B cell (primary cell): ENCODE data around the gene CRACR2A. TPM values are rescaled to one million over a fixed set of nuclear protein-coding genes. Genes with fewer than 3 reads are reported as not detected.

Experiments
- ATAC-seq: fragments of 200-7000 bp; cut with Tn5 transposase; one replicate; pipeline ENCODE4 v1.10.0; 2021; ENCODE audit warnings: low read depth, mild to moderate bottlenecking, moderate number of reproducible peaks, moderate library complexity
- CTCF ChIA-PET: fragments of 350-600 bp; sonication (Branson Sonifier 250); formaldehyde crosslinking; loops from one replicate; lab custom pipeline; 2021; ENCODE audit warnings: antibody characterized with exemption, inconsistent platforms; lab: Charles Lee
- POLR2A ChIA-PET: fragments of 350-600 bp; sonication (Branson Sonifier 250); formaldehyde crosslinking; loops from one replicate; lab custom pipeline; 2021; ENCODE audit warnings: antibody characterized with exemption; lab: Charles Lee
- DNase-seq: peaks from one replicate; pipeline ENCODE4 v3.0.0; 2013
- H2AFZ ChIP-seq: 2 replicates; pipeline ENCODE4 v1.6.1; 2012; ENCODE audit warnings: mild to moderate bottlenecking, low read depth, low read length; ENCODE audit not compliant: insufficient read depth, poor library complexity, severe bottlenecking
- H3K27ac ChIP-seq, 2 donors: 1 replicate in 1 of 2; 2 replicates in 1 of 2; pipeline ENCODE4 v1.5.1; 2012 to 2013; ENCODE audit warnings: low read length in 2 of 2, mild to moderate bottlenecking in 2 of 2, moderate library complexity in 1 of 2
- H3K27me3 ChIP-seq, 4 experiments: fragments of 200-600 bp in 1 of 4; sonication (generic) in 1 of 4; replicated peaks in 1 of 4; 1 replicate in 2 of 4; 2 replicates in 2 of 4; pipeline versions ENCODE4 v1.6.1 to v1.7.0; 2013 to 2016; ENCODE audit warnings: low read length in 3 of 4, mild to moderate bottlenecking in 2 of 4, mixed read lengths in 1 of 4, moderate library complexity in 1 of 4; ENCODE audit not compliant: insufficient read depth in 4 of 4, control insufficient read depth in 3 of 4; ENCODE audit errors: control extremely low read depth in 1 of 4
- H3K36me3 ChIP-seq, 2 experiments: replicated peaks in 1 of 2; 1 replicate in 1 of 2; 2 replicates in 1 of 2; pipeline versions ENCODE4 v1.6.1 to v1.7.1; 2013; ENCODE audit warnings: low read length in 1 of 2; ENCODE audit not compliant: insufficient read depth in 2 of 2, control insufficient read depth in 1 of 2; ENCODE audit errors: control extremely low read depth in 1 of 2, extremely low read depth in 1 of 2
- H3K4me1 ChIP-seq, 2 donors: fragments of 200-600 bp in 1 of 2; sonication (generic) in 1 of 2; 1 replicate in 1 of 2; 2 replicates in 1 of 2; pipeline versions ENCODE4 v1.5.1 to v1.6.1; 2013 to 2017; ENCODE audit warnings: low read length in 2 of 2; ENCODE audit not compliant: control insufficient read depth in 2 of 2, insufficient read depth in 2 of 2
- H3K4me2 ChIP-seq: replicated peaks from 2 replicates; pipeline ENCODE3; 2012; ENCODE audit warnings: mild to moderate bottlenecking, low read depth, low read length; ENCODE audit not compliant: poor library complexity, severe bottlenecking
- H3K4me3 ChIP-seq, 5 experiments: fragments of 200-600 bp in 1 of 5; sonication (generic) in 1 of 5; 1 replicate in 3 of 5; 2 replicates in 2 of 5; pipeline versions ENCODE4 v1.5.1 to v1.7.0; 2011 to 2016; ENCODE audit warnings: low read length in 4 of 5, mild to moderate bottlenecking in 4 of 5, low read depth in 2 of 5, control low read depth in 1 of 5, moderate library complexity in 1 of 5; ENCODE audit not compliant: insufficient read depth in 1 of 5; ENCODE audit errors: control extremely low read depth in 1 of 5, extremely low read depth in 1 of 5
- H3K79me2 ChIP-seq: fragments of 200-600 bp; sonication (generic); one replicate; pipeline ENCODE4 v1.6.0; 2016; ENCODE audit warnings: low read length; ENCODE audit not compliant: control insufficient read depth, insufficient read depth
- H3K9ac ChIP-seq: fragments of 200-600 bp; sonication (generic); 2 replicates; pipeline ENCODE4 v1.6.1; 2017; ENCODE audit warnings: mild to moderate bottlenecking, low read length, moderate library complexity
- H3K9me3 ChIP-seq, 3 donors: one replicate each; pipeline versions ENCODE4 v1.6.1 to v1.7.1; 2013; ENCODE audit warnings: low read length in 2 of 3; ENCODE audit not compliant: control insufficient read depth in 2 of 3, insufficient read depth in 1 of 3; ENCODE audit errors: control extremely low read depth in 1 of 3
- H4K20me1 ChIP-seq: 2 replicates; pipeline ENCODE4 v1.6.0; 2012; ENCODE audit warnings: mild to moderate bottlenecking, low read length; ENCODE audit not compliant: insufficient read depth, control insufficient read depth, poor library complexity, severe bottlenecking
- H3K27ac Mint-ChIP-seq: one replicate; pipeline ENCODE4 v1.8.0; 2021; ENCODE audit warnings: mixed read lengths
- H3K27me3 Mint-ChIP-seq: one replicate; pipeline ENCODE4 v1.8.0; 2021; ENCODE audit warnings: mixed read lengths
- H3K4me1 Mint-ChIP-seq: one replicate; pipeline ENCODE4 v1.8.0; 2021; ENCODE audit warnings: mixed read lengths
- H3K4me3 Mint-ChIP-seq: one replicate; pipeline ENCODE4 v1.8.0; 2021; ENCODE audit warnings: mixed read lengths
- H3K9me3 Mint-ChIP-seq: one replicate; pipeline ENCODE4 v1.8.0; 2022; ENCODE audit warnings: mixed read lengths; ENCODE audit not compliant: insufficient read depth
- EZH2 ChIP-seq: IDR thresholded peaks from 2 replicates; pipeline ENCODE4 v1.6.1; 2012; ENCODE audit warnings: borderline replicate concordance, low read depth, mild to moderate bottlenecking, moderate library complexity, low read length; ENCODE audit not compliant: insufficient read depth, poor library complexity, severe bottlenecking
- WGBS: methylation state at CpG from one replicate; pipeline ENCODE4 v1.1.5; 2013; ENCODE audit warnings: missing lambda C conversion rate; ENCODE audit not compliant: insufficient coverage; 5-methylcytosine and 5-hydroxymethylcytosine counted together
- intact Hi-C: fragments of 100-400 bp; cut with micrococcal nuclease; formaldehyde crosslinking; loops from one replicate; pipeline ENCODE4 v1.10.0; 2022
- polyA plus RNA-seq: library from polyadenylated mRNA; depleted of rRNA; stranded (reverse); fragments of >200 nt; gene quantifications from 2 replicates; pipeline ENCODE4 v1.2.3, GENCODE V29; 2012
- total RNA-seq, 2 donors: library from RNA; stranded (reverse); fragments of 120-200 nt in 1 of 2; gene quantifications; 1 replicate in 1 of 2; 2 replicates in 1 of 2; pipeline versions ENCODE4 v1.2.3 to v1.2.4, GENCODE V29; 2013 to 2022
- TF ChIP-seq, protein P1 (sequence below): fragments of 200-600 bp; IDR thresholded peaks from one replicate; pipeline ENCODE4 v1.8.0; 2022; ENCODE audit warnings: antibody characterized with exemption, mild to moderate bottlenecking

CRACR2A gene
- total and polyA plus RNA-seq, 2 donors (not counting 1 experiment from before 2014, with no cell fraction given), result 15.2 to 26.1 TPM

DNA sequence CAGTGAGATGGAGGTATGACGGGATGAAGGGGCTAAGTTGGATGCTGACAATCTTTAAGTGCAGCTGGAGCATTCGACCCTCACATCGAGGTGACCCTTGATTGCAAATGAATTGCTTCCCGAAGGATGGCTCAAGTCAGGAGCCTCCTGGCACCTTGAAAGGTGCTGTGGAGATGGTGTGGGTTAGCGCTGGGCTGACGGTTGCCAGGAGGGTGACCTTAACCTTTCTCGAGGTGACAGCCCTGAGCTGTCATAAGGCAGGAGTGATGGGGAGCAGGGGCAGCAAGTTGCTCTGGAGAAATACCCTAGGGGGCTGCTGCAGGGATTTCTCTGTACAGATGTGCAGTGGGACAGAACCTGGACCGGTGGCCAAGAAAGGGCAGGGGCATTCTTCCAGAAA, 122.8 kb downstream of the CRACR2A start:
- TF ChIP-seq EZH2, result no peak
- TF ChIP-seq, protein P1, sequence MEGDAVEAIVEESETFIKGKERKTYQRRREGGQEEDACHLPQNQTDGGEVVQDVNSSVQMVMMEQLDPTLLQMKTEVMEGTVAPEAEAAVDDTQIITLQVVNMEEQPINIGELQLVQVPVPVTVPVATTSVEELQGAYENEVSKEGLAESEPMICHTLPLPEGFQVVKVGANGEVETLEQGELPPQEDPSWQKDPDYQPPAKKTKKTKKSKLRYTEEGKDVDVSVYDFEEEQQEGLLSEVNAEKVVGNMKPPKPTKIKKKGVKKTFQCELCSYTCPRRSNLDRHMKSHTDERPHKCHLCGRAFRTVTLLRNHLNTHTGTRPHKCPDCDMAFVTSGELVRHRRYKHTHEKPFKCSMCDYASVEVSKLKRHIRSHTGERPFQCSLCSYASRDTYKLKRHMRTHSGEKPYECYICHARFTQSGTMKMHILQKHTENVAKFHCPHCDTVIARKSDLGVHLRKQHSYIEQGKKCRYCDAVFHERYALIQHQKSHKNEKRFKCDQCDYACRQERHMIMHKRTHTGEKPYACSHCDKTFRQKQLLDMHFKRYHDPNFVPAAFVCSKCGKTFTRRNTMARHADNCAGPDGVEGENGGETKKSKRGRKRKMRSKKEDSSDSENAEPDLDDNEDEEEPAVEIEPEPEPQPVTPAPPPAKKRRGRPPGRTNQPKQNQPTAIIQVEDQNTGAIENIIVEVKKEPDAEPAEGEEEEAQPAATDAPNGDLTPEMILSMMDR, result no peak
- DNase-seq (no peak), ATAC-seq (no peak)
- 97% methylated on average over 8 of the region's 8 CpGs for WGBS
- CTCF ChIA-PET, result no interaction called here
- Histone ChIP-seq H3K36me3 (peaks cover 3 to 33% of the 10 kb centered on the region in 2 experiments), H2AFZ (no peak overlapping the region), H3K4me1 (no peaks in the 10 kb centered on the region), H3K4me2 (no peak overlapping the region), H3K9ac (no peak overlapping the region), H3K79me2 (no peaks in the 10 kb centered on the region), H3K4me3 (no peak overlapping the region), H3K27me3 (no peaks in the 10 kb centered on the region), H3K27ac (no peak overlapping the region), H4K20me1 (no peaks in the 10 kb centered on the region), H3K9me3 (no peaks in the 10 kb centered on the region)
- Mint-ChIP-seq H3K27me3 (no peaks in the 10 kb centered on the region), H3K4me3 (no peak overlapping the region), H3K9me3 (no peaks in the 10 kb centered on the region), H3K4me1 (no peaks in the 10 kb centered on the region), H3K27ac (no peak overlapping the region)
- intact Hi-C loops, result no loop called here
- POLR2A ChIA-PET, result no interaction called here

DNA sequence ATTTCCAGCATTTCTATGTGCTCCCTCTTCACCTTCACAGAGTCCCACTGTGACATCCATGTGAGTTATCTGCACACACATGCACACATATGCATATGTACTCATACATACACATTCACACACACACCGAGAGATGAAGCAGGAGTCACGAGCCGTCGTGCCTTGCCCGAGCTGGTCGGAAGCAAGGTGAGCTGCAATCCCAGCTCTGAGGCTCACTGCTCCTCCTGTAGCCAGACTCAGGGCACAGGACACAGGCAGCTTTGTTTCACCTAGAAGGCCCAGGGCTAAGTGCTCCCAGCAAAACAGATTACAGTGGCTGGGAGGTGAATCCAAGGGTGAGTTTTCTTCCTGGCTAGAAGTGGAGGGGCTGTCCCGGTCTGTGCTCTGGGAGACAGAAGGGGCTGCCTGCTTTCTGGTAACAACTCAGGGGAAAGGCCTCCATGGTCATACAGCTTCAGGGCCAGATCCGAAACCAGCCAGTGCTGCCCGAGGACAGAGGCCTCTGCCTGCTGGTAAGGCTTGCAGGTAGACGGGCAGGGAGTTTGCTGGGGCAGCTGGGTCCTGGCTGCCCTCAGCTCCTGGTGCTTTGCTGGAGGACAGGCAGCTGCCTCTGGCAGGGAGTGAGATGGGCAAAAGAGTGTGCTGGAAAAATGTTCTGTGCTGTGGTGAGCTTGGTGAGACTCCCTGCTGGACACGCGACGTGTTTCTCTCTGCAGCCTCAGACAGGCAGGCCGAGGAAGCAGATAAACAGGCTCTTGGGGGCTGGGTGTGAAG, 123.7 kb downstream of the CRACR2A start:
- H3K27ac ChIP-seq, result no peak overlapping the region
- H3K4me3 Mint-ChIP-seq, result no peak overlapping the region
- no peak overlapping the region for H2AFZ ChIP-seq
- H3K4me2 ChIP-seq, result no peak overlapping the region
- no peak overlapping the region for H3K9ac ChIP-seq
- no peaks in the 10 kb centered on the region for H3K9me3 ChIP-seq
- no peaks in the 10 kb centered on the region for H3K27me3 ChIP-seq
- no peaks in the 10 kb centered on the region for H4K20me1 ChIP-seq
- POLR2A ChIA-PET, result no interaction called here
- H3K4me1 Mint-ChIP-seq, result no peaks in the 10 kb centered on the region
- no peak for DNase-seq
- H3K79me2 ChIP-seq, result no peaks in the 10 kb centered on the region
- no peaks in the 10 kb centered on the region for H3K4me1 ChIP-seq
- TF ChIP-seq EZH2, result no peak
- TF ChIP-seq, protein P1, result no peak
- no peaks in the 10 kb centered on the region for H3K27me3 Mint-ChIP-seq
- peaks cover 3 to 36% of the 10 kb centered on the region in 2 experiments for H3K36me3 ChIP-seq
- WGBS, result 97% methylated on average over 14 of the region's 14 CpGs
- H3K27ac Mint-ChIP-seq, result no peak overlapping the region
- CTCF ChIA-PET, result interaction anchor here (1.1 kb wide), 1 partner anchor 329 kb away, joined by 4 read pairs; no protein-coding TSS in a partner anchor
- ATAC-seq, result no peak
- intact Hi-C loops, result no loop called here
- no peaks in the 10 kb centered on the region for H3K9me3 Mint-ChIP-seq
- H3K4me3 ChIP-seq, result no peak overlapping the region
